CD4-positive, alpha-beta T cell treated with Interleukin-17A for 4 hours (primary cell): ENCODE data around the gene IGLON5.

Experiments
- DNase-seq: peaks from one replicate; pipeline ENCODE4 v3.0.0-alpha.2; 2020; ENCODE audit warnings: mixed read lengths

The IGLON5 gene

GRCh38 chr19:51311351-51312257 lies at the start of gene IGLON5:
IGLON5 (plus strand) TSS chr19:51311644; CDS start chr19:51311848, 204 bp downstream.
- DNase-seq, result no peak

- DNase-seq, result no peak
Measured at GRCh38 chr19:51263808-51264207, 47.6 kb upstream of the IGLON5 start.

GRCh38 chr19:51271067-51271466 lies 40.4 kb upstream of the IGLON5 start:
- no peak for DNase-seq

GRCh38 chr19:51272183-51272810 lies 39.1 kb upstream of the IGLON5 start:
- DNase-seq, result peak; percentile 51

- no peak for DNase-seq
Measured at GRCh38 chr19:51274049-51274770, 37.2 kb upstream of the IGLON5 start.

GRCh38 chr19:51277112-51277511 lies 34.3 kb upstream of the IGLON5 start:
- no peak for DNase-seq

GRCh38 chr19:51282335-51282734 lies 29.1 kb upstream of the IGLON5 start:
- DNase-seq, result no peak

GRCh38 chr19:51285682-51286081 lies 25.8 kb upstream of the IGLON5 start:
- DNase-seq, result no peak

- DNase-seq, result no peak
Measured at GRCh38 chr19:51289635-51290034, 21.8 kb upstream of the IGLON5 start.

GRCh38 chr19:51292971-51293370 lies 18.5 kb upstream of the IGLON5 start:
- no peak for DNase-seq

DNA sequence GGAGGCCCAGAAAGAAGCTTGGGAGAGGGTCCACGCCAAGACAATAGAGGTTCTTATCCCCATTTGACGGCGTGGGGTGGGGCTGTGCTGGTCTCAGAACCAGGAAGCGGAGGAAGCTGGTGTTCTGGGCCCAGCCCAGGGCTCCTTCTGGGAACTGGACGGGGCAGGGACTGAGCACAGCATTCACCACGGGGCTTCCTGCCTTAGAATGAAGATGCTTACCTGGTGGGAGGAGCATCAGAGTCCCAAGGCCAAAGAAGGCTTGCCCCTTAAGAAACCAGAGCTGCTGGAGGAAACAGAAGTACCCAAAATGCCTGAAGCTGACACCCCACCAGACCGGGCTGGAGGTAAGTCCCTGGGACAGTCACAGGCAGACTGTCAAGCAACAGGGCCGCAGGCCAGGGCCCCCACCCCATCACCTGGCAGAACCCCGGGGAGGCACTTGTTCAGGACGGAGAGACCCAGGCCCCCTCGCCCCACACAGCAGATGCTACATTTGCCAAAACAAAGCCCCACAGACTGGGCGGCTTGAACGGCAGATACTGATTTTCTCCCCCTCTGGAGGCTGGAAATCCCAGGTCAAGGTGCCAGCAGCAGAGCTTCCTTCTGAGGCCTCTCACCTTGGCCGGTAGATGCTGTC lies 17.8 kb upstream of the IGLON5 start:
- no peak for DNase-seq

DNA sequence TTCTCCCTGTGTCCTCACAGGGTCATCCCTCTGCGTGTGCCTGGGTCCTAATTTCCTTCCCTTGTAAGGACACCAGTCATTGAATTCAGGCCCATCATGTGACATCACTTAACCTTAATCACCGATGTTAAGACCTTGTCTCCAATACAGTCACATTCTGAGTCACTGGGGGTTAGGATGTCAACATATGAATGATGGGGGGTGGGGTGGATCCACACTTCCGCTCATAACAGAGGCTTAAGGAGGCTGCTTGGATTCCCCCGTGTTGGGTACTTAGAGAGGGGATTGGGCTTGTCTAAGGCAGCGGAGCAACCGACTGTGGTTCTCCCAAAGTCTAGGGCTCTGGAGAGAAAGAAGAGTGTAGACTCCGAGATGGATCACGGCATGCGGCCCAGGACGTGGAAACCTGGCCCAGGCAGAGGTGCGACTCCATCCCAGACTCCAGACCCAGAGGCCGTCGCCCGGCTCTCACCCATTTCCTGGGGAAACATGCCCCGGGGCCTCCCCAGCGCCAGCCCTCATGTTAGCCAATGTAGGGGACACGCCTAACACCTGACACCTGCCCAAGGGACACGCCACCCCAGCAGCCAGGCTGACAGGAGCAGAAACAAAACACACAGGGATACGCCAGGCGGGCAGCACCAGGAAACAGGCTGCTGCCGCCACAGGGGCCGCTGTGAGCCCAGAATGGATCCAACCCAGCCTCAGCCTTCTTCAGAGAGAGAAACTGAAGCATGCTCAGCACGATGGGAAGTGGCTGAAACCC lies 17.1 kb upstream of the IGLON5 start:
- DNase-seq, result no peak

- no peak for DNase-seq
Measured at GRCh38 chr19:51294977-51295375, 16.5 kb upstream of the IGLON5 start.

DNA sequence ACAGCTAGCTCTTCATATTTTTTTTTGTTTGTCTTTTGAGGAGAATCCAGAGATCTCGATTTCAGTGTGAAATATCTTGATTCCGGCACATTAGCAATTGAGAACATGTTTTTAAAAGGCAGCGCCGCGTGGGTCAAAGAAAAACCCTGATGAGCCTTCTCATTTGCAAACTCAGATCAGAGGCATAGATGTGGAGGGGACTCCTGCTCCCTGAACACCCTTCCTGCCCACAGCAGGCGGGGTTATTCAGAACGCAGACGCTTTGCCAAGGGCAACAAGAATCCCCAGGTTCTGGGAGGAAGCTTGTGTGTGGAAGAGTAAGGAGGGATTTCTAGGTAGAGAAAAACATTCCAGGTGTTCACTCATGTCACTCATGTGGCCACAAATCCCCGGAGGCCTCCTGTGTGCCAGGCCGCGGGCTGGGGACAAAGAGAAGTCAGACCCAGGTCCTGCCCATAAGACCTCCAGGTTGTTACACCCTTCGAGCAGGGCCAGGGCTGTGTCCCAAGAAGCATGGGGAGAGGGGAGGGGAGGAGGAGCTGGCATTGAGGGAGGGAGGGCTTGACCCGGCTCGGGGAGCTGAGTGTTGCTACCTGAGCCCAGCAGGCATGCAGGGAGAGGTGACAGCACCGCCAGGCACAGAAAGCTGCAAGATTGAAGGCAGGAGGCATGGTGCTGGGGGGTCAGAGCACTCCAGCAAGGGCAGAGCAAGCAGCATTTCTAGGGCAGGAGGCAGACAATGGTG lies 15.9 kb upstream of the IGLON5 start:
- DNase-seq, result no peak

DNA sequence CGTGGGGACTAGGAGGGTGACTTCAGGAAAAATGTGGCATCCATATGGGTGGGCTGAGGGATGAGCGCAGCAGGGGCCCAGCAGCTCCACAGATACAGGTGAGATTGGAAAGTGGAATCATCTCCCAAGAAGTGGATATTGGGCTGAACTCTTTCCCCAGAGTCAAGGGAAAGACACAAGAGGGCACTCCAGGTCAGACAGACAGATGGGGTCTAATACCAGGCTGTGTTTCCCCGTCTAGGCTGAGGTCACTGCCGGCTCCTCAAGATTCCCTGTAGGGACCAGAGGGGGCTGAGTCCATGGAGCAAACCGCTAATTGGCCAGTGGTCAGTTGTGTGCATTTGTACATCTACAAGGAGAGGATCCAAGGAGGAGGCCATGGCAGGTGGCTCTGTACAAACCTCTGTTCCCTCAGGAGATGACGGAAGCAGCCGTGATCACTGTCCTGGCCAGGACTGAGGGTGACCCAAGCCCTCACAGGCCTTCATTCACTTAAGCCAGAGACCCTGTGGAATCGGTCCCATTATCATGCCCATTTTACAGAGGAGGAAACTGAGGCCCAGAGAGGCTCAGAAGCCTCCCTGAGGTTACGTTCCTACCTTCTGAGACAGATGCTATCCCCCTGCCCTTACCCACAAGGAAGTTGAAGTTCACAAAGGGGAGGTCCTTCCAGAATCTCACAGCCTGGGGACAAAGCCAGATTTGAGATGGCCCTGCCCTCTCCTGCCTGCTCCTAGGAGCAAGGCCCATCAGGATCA lies 14.9 kb upstream of the IGLON5 start:
- no peak for DNase-seq

DNA sequence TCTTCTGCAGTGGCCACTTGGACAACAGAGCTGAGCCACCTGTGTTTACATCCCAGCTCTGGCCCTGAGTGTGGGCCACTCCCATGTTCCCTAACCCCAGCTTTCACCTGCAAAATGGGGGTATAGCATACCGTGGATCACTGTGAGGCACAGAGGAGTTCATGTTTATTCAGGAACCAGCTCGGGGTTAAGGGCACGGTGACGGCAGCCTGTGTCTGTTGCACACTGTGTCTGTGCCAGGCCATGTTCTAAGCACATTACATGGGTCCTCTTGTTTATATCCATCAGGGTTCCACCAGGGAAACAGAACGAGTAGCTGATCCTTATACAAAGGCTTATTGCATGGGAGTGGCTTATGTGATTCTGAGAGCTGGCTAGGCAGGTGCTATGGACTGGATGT lies 14.0 kb upstream of the IGLON5 start:
- no peak for DNase-seq

- DNase-seq, result no peak
Measured at GRCh38 chr19:51301266-51301665, 10.2 kb upstream of the IGLON5 start.

- no peak for DNase-seq
Measured at GRCh38 chr19:51305479-51305878, 6.0 kb upstream of the IGLON5 start.

- no peak for DNase-seq
Measured at GRCh38 chr19:51316688-51317087, 5.2 kb downstream of the IGLON5 start.

DNA sequence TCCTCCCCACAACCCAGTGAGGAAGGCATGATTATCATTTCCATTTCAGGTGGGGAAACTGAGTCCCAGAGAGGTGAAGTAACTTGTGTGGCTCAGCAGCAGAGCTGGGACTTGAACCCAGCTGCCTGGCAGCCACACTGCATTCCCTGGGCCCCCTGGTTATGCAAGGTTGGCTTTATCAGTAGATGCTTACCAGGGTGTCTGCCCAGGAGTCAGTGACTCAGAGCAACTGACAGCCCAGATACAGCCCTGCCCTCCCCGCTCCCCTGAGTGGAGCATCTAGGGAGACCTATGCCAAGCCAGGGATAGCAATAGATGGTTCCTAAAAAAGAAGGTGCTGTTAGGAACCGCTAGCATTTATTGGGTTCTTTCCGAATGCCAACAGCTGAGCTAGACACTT lies 5.9 kb downstream of the IGLON5 start:
- no peak for DNase-seq

GRCh38 chr19:51317968-51318367 lies 6.5 kb downstream of the IGLON5 start:
- no peak for DNase-seq
